NCI-H1417 (cell line): ENCODE measurements around the gene GZMM.
A peak's percentile ranks its signal among the peaks of the same experiment; 100 is the strongest.

Source experiments
- DNase-seq, 3 experiments: peaks; one replicate each; lab custom pipeline; 2025; lab: John Stamatoyannopoulos, UW

The GZMM gene

GRCh38 chr19:535017-535835 is 8.6 kb upstream of the GZMM start:
- DNase-seq, result no peak

DNA sequence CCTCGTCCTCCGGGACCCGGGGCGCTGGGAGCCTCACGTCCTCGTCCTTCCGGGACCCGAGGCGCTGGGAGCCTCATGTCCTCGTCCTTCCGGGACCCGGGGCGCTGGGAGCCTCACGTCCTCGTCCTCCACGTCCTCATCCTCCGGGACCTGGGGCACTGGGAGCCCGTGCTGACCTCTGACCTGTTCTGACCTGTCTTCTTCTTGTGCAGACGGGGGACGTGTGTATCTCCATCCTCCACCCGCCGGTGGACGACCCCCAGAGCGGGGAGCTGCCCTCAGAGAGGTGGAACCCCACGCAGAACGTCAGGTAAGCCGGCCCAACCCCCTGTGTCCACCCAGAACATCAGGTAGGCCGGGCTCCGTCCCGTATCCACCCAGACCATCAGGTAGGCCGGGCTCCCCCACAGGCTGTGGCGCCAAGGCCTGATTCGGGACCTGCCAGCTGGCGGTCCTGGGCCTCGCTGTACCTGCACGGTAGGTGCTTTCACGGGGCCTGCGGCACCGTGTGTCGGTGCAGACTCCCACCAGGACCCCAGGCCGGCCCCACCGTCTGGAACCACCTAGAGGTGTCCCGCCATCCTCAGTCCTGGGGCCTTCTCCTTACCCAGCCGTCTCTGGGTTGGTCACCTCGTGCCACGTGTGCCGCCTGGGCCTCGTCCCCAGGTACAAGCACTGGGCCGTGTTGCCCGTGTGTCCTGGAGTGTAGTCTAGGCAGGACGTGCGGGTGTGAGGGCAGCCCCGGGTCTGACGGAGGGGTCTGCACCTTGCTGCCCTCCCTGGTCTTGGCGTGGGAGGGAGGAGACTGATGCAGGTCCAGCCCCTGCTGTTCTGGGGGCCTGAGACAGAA is 7.6 kb upstream of the GZMM start:
- no peak for DNase-seq

- DNase-seq, result no peak
Observed at GRCh38 chr19:536881-537404, 6.9 kb upstream of the GZMM start.

DNA sequence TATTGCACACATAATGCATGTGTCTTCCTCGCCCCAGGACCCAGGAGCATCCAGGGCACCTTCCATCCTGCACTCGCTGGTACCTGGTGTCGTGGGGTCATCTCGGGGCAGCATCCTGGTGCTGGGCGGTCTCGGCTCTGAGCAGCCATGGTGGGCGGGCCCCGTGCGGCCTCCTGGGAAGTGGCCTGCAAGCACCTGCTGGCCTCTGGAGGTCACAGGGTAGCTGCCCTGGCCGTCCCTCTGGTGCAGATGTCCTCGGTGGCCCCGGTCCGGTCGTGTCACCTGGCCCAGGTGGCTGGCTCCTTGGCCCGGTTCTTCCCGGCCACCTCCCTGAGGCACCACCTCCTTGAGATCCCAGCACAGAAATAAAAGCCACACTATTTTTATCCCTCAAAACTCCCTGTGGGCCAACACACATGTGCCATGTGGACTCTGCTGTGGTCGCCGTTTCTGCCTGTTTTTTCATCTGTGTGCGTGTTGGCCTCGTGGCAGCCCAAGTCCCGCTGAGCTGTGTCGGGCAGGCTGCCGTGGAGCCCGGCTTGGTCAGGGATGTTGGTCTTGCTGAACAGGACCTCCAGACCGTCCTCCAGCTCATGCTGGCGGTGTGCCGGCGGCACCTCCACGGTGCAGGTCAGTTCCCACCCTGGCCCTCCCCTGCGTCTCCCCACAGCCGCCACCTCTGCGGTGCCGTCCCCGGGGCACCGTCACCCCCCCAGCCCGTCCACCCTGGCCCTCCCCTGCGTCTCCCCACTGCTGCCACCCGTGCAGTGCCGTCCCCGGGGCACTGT is 5.0 kb upstream of the GZMM start:
- no peak for DNase-seq

DNA sequence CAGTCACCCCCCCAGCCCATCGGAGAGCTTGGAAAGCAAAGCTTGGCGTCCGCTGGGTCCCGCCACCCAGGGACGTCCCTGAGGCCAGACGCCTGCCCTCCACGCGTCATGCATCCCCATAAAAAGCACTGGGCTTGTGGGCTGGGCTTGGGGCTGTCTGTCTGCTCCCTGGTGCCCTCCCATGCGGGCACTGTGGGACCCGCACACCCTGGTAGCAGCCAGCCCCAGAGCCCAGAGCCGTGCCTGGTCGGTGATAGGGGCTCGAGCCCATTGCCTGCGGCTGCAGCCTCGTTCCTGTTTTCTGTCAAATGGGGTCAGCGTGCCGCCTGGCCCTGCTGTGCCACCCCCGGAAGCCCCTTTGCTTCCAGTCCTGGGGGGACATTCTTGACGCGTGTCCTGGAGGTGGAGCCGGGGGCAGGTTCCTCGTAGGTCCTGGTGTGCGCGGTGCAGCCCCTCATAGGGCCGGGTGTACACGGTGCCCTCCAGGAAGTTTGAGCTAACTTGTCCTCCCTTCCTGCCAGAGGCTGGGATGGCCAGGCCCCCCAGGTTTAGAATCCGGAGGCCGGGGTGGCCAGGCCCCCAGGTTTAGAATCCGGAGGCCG is 4.3 kb upstream of the GZMM start:
- DNase-seq, result no peak

DNA sequence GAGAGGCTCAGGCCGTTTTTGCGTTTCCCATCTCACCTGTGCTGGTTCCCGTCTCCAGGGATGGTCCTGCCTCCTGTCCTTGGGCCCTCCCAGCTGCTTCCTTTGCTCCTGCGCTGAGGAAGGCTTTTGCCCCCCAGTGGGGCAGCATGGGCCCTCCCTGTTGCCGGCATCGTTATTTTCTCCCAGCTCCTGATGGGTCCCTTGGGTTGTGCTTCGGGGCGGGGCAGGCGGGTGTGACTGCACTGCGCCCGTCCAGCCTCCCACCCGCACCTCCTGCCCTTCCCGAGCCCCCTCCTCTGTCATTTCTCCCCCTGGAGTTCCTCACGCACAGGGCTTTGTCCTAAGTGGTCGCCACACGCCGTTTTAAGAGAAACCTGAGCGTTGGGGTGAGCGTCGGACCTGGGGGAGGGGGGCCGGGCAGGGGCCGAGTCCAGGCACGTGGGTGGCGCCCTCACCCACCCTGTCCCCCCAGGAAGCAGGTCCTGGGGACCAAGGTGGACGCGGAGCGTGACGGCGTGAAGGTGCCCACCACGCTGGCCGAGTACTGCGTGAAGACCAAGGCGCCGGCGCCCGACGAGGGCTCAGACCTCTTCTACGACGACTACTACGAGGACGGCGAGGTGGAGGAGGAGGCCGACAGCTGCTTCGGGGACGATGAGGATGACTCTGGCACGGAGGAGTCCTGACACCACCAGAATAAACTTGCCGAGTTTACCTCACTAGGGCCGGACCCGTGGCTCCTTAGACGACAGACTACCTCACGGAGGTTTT is 2.8 kb upstream of the GZMM start:
- no peak for DNase-seq

DNA sequence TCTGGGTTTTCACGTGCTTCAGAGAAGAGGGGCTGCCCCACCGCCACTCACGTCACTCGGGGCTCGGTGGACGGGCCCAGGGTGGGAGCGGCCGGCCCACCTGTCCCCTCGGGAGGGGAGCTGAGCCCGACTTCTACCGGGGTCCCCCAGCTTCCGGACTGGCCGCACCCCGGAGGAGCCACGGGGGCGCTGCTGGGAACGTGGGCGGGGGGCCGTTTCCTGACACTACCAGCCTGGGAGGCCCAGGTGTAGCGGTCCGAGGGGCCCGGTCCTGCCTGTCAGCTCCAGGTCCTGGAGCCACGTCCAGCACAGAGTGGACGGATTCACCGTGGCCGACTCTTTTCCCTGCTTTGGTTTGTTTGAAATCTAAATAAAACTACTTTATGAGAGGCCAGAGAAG is 2.2 kb upstream of the GZMM start:
- no peak for DNase-seq

DNA sequence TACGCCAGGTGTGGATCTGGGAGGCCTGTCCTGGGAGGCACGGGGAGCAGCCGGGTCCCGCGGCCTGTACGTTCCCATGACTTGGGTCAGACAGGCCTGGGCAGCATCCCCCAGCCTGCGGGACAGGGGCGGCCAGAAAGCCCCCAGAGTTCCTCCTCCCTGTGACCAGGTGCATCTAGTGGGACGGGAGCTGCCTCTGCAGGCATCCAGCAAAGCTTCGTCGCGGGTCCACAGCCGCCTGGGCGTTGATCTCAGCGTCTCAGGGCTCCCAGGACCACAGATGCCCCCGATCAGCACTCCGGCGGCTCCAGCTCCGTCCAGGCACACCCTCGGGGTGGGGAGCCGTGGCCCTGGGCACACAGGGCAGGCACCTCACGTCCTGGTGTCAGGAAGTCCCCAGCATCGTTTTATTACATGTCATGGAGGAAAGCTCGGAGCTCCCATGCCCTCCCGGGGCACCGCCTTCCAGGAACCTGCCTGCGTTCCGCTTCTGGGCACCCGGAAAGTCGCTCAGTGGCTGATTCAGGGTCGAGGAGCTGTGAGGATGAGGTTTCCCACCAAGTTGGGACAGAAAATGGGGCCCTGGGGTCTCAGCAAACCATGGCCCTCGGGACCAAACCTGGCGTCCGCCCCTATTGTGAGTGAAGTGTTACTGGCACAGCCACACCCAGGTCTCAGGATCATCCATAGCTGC is 1.5 kb upstream of the GZMM start:
- DNase-seq, result no peak

DNA sequence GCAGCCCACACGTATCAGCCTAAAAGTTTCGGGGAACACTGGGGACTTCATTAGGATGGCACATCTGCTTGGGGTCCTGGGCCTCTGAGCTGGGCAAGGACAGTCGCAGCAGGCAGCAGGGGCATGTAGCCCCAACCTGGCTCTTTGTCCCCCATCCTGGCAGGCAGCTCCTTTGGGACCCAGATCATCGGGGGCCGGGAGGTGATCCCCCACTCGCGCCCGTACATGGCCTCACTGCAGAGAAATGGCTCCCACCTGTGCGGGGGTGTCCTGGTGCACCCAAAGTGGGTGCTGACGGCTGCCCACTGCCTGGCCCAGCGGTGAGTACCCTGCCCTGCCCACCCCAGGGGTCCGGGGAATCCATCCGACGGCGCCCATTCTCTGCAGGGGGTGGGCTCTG is 3.3 kb downstream of the GZMM start:
- no peak for DNase-seq

DNA sequence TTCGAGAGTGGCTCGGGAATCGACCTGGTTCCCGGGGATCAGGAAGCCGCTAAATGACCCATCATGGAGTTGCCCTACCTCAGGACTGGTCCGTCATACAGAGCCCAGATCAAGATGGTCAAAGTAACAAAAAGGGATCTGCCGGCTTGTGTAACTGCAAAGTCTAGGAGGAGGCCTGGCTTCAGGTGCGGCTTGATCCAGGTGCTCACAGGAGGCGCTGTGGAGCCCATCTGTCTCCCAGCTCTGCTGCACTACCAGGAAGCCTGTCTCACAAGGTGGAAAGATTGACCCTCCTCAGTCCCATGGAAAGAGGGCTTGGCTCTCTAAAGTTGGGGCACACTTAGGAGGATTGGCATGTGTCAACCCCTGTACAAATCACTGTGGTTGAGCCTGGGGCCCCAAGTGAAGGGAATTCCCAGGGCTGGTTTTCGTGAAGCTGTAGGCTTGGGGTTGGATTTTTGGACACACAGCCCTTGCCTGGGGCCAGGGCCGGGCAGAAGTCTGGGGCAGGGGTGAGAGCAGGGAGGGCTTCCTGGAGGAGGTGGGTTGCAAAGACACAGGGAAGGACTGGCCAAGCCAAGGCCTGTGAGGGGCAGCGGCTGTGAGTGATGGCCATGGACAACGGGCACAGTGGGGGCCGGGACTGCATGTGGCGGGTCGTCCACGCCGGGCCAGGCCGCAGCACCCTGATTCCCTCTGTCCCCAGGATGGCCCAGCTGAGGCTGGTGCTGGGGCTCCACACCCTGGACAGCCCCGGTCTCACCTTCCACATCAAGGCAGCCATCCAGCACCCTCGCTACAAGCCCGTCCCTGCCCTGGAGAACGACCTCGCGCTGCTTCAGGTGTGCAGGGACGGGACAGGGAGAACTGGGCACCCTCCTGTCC is 4.2 kb downstream of the GZMM start:
- DNase-seq, result no peak

GRCh38 chr19:548886-549830 is 5.3 kb downstream of the GZMM start:
- peak in 1 of 3 experiments; percentile 38 for DNase-seq

GRCh38 chr19:554817-555216 is 11.0 kb downstream of the GZMM start:
- no peak for DNase-seq

- no peak for DNase-seq
Observed at GRCh38 chr19:555474-555808, 11.6 kb downstream of the GZMM start.

GRCh38 chr19:556611-557382 is 12.9 kb downstream of the GZMM start:
- no peak for DNase-seq

- no peak for DNase-seq
Observed at GRCh38 chr19:558770-559439, 15.1 kb downstream of the GZMM start.

- DNase-seq, result no peak
Observed at GRCh38 chr19:560121-560520, 16.3 kb downstream of the GZMM start.

GRCh38 chr19:566403-566802 is 22.6 kb downstream of the GZMM start:
- no peak for DNase-seq
